B cell (primary cell): ENCODE results near the gene HSPA1A. TPM values are rescaled to one million over a fixed set of nuclear protein-coding genes. Genes with fewer than 3 reads are reported as not detected.
"Not testable (repeated sequence)": the region's sequence is repeated elsewhere in the genome, so short reads cannot be mapped to it uniquely, and the experiment has no call there.

Source experiments
- ATAC-seq: fragments of 200-7000 bp; cut with Tn5 transposase; one replicate; pipeline ENCODE4 v1.10.0; 2021; ENCODE audit warnings: low read depth, mild to moderate bottlenecking, moderate number of reproducible peaks, moderate library complexity
- CTCF ChIA-PET: fragments of 350-600 bp; sonication (Branson Sonifier 250); formaldehyde crosslinking; loops from one replicate; lab custom pipeline; 2021; ENCODE audit warnings: antibody characterized with exemption, inconsistent platforms; lab: Charles Lee
- POLR2A ChIA-PET: fragments of 350-600 bp; sonication (Branson Sonifier 250); formaldehyde crosslinking; loops from one replicate; lab custom pipeline; 2021; ENCODE audit warnings: antibody characterized with exemption; lab: Charles Lee
- DNase-seq: peaks from one replicate; pipeline ENCODE4 v3.0.0; 2013
- H2AFZ ChIP-seq: 2 replicates; pipeline ENCODE4 v1.6.1; 2012; ENCODE audit warnings: mild to moderate bottlenecking, low read depth, low read length; ENCODE audit not compliant: insufficient read depth, poor library complexity, severe bottlenecking
- H3K27ac ChIP-seq, 2 donors: 1 replicate in 1 of 2; 2 replicates in 1 of 2; pipeline ENCODE4 v1.5.1; 2012 to 2013; ENCODE audit warnings: low read length in 2 of 2, mild to moderate bottlenecking in 2 of 2, moderate library complexity in 1 of 2
- H3K27me3 ChIP-seq, 4 experiments: fragments of 200-600 bp in 1 of 4; sonication (generic) in 1 of 4; replicated peaks in 1 of 4; 1 replicate in 2 of 4; 2 replicates in 2 of 4; pipeline versions ENCODE4 v1.6.1 to v1.7.0; 2013 to 2016; ENCODE audit warnings: low read length in 3 of 4, mild to moderate bottlenecking in 2 of 4, mixed read lengths in 1 of 4, moderate library complexity in 1 of 4; ENCODE audit not compliant: insufficient read depth in 4 of 4, control insufficient read depth in 3 of 4; ENCODE audit errors: control extremely low read depth in 1 of 4
- H3K36me3 ChIP-seq, 2 experiments: replicated peaks in 1 of 2; 1 replicate in 1 of 2; 2 replicates in 1 of 2; pipeline versions ENCODE4 v1.6.1 to v1.7.1; 2013; ENCODE audit warnings: low read length in 1 of 2; ENCODE audit not compliant: insufficient read depth in 2 of 2, control insufficient read depth in 1 of 2; ENCODE audit errors: control extremely low read depth in 1 of 2, extremely low read depth in 1 of 2
- H3K4me1 ChIP-seq, 2 donors: fragments of 200-600 bp in 1 of 2; sonication (generic) in 1 of 2; 1 replicate in 1 of 2; 2 replicates in 1 of 2; pipeline versions ENCODE4 v1.5.1 to v1.6.1; 2013 to 2017; ENCODE audit warnings: low read length in 2 of 2; ENCODE audit not compliant: control insufficient read depth in 2 of 2, insufficient read depth in 2 of 2
- H3K4me2 ChIP-seq: replicated peaks from 2 replicates; pipeline ENCODE3; 2012; ENCODE audit warnings: mild to moderate bottlenecking, low read depth, low read length; ENCODE audit not compliant: poor library complexity, severe bottlenecking
- H3K4me3 ChIP-seq, 5 experiments: fragments of 200-600 bp in 1 of 5; sonication (generic) in 1 of 5; 1 replicate in 3 of 5; 2 replicates in 2 of 5; pipeline versions ENCODE4 v1.5.1 to v1.7.0; 2011 to 2016; ENCODE audit warnings: low read length in 4 of 5, mild to moderate bottlenecking in 4 of 5, low read depth in 2 of 5, control low read depth in 1 of 5, moderate library complexity in 1 of 5; ENCODE audit not compliant: insufficient read depth in 1 of 5; ENCODE audit errors: control extremely low read depth in 1 of 5, extremely low read depth in 1 of 5
- H3K79me2 ChIP-seq: fragments of 200-600 bp; sonication (generic); one replicate; pipeline ENCODE4 v1.6.0; 2016; ENCODE audit warnings: low read length; ENCODE audit not compliant: control insufficient read depth, insufficient read depth
- H3K9ac ChIP-seq: fragments of 200-600 bp; sonication (generic); 2 replicates; pipeline ENCODE4 v1.6.1; 2017; ENCODE audit warnings: mild to moderate bottlenecking, low read length, moderate library complexity
- H3K9me3 ChIP-seq, 3 donors: one replicate each; pipeline versions ENCODE4 v1.6.1 to v1.7.1; 2013; ENCODE audit warnings: low read length in 2 of 3; ENCODE audit not compliant: control insufficient read depth in 2 of 3, insufficient read depth in 1 of 3; ENCODE audit errors: control extremely low read depth in 1 of 3
- H4K20me1 ChIP-seq: 2 replicates; pipeline ENCODE4 v1.6.0; 2012; ENCODE audit warnings: mild to moderate bottlenecking, low read length; ENCODE audit not compliant: insufficient read depth, control insufficient read depth, poor library complexity, severe bottlenecking
- H3K27ac Mint-ChIP-seq: one replicate; pipeline ENCODE4 v1.8.0; 2021; ENCODE audit warnings: mixed read lengths
- H3K27me3 Mint-ChIP-seq: one replicate; pipeline ENCODE4 v1.8.0; 2021; ENCODE audit warnings: mixed read lengths
- H3K4me1 Mint-ChIP-seq: one replicate; pipeline ENCODE4 v1.8.0; 2021; ENCODE audit warnings: mixed read lengths
- H3K4me3 Mint-ChIP-seq: one replicate; pipeline ENCODE4 v1.8.0; 2021; ENCODE audit warnings: mixed read lengths
- H3K9me3 Mint-ChIP-seq: one replicate; pipeline ENCODE4 v1.8.0; 2022; ENCODE audit warnings: mixed read lengths; ENCODE audit not compliant: insufficient read depth
- CTCF ChIP-seq: fragments of 200-600 bp; IDR thresholded peaks from one replicate; pipeline ENCODE4 v1.8.0; 2022; ENCODE audit warnings: antibody characterized with exemption, mild to moderate bottlenecking
- EZH2 ChIP-seq: IDR thresholded peaks from 2 replicates; pipeline ENCODE4 v1.6.1; 2012; ENCODE audit warnings: borderline replicate concordance, low read depth, mild to moderate bottlenecking, moderate library complexity, low read length; ENCODE audit not compliant: insufficient read depth, poor library complexity, severe bottlenecking
- WGBS: methylation state at CpG from one replicate; pipeline ENCODE4 v1.1.5; 2013; ENCODE audit warnings: missing lambda C conversion rate; ENCODE audit not compliant: insufficient coverage; 5-methylcytosine and 5-hydroxymethylcytosine counted together
- intact Hi-C: fragments of 100-400 bp; cut with micrococcal nuclease; formaldehyde crosslinking; loops from one replicate; pipeline ENCODE4 v1.10.0; 2022
- polyA plus RNA-seq: library from polyadenylated mRNA; depleted of rRNA; stranded (reverse); fragments of >200 nt; gene quantifications from 2 replicates; pipeline ENCODE4 v1.2.3, GENCODE V29; 2012
- total RNA-seq, 2 donors: library from RNA; stranded (reverse); fragments of 120-200 nt in 1 of 2; gene quantifications; 1 replicate in 1 of 2; 2 replicates in 1 of 2; pipeline versions ENCODE4 v1.2.3 to v1.2.4, GENCODE V29; 2013 to 2022

Gene HSPA1A
- total and polyA plus RNA-seq, 2 donors (not counting 1 experiment from before 2014, with no cell fraction given), result 61.2 to 129 TPM

GRCh38 chr6:31806470-31807272 is 8.7 kb upstream of the HSPA1A start, which contains the start of gene LSM2:
Gene LSM2, minus strand, starts transcription at chr6:31806966. Its CDS starts 209 bp downstream, at chr6:31806757.
- Histone ChIP-seq H3K9ac (peak within 1 kb of the TSS; percentile 94), H2AFZ (peak within 1 kb of the TSS; percentile 99), H3K4me2 (peak within 1 kb of the TSS; percentile 86), H4K20me1 (no peaks in the 10 kb centered on the region), H3K79me2 (peaks cover 21% of the 10 kb centered on the region), H3K27ac (peak within 1 kb of the TSS; percentile 77 to 93), H3K4me3 (peak within 1 kb of the TSS; percentile 68 to 84 (median 84)), H3K4me1 (peaks cover 8 to 11% of the 10 kb centered on the region in 2 donors), H3K36me3 (peaks cover 0 to 4% of the 10 kb centered on the region in 2 experiments), H3K9me3 (no peaks in the 10 kb centered on the region), H3K27me3 (no peaks in the 10 kb centered on the region)
- H3K27ac Mint-ChIP-seq, result peak within 1 kb of the TSS; percentile 88
- H3K9me3 Mint-ChIP-seq, result no peaks in the 10 kb centered on the region
- peak within 1 kb of the TSS; percentile 87 for H3K4me3 Mint-ChIP-seq
- DNase-seq, result peak; percentile 97
- peaks cover 16% of the 10 kb centered on the region for H3K4me1 Mint-ChIP-seq
- ATAC-seq, result peak; percentile 98
- no peaks in the 10 kb centered on the region for H3K27me3 Mint-ChIP-seq
- TF ChIP-seq EZH2 (no peak), CTCF (peak; percentile 34)
- intact Hi-C loops, result loop anchor here (1.0 to 5.0 kb wide), 4 partner anchors 10 to 184 kb away; partner anchors contain the start of gene PRRC2A
- WGBS, result under 1% methylated on average over 41 of the region's 51 CpGs
- CTCF ChIA-PET, result interaction anchor here (0.6 to 3.3 kb wide), 17 partner anchors 8 to 290 kb away, joined by 3 to 20 read pairs (median 5); partner anchors contain the start of genes ABHD16A, BAG6, HSPA1A and HSPA1L
- POLR2A ChIA-PET, result interaction anchor here (0.5 to 2.8 kb wide), 18 partner anchors 9 to 596 kb away, joined by 3 to 38 read pairs (median 4); partner anchors contain the start of genes DDAH2, DXO, HSPA1A and HSPA1B

- WGBS, result 100% methylated on average over 3 of the region's 10 CpGs
- ChIA-PET POLR2A (interaction anchor here (0.7 to 1.5 kb wide), 2 partner anchors 13 to 38 kb away, joined by 3 to 4 read pairs; partner anchors contain the start of gene VARS1), CTCF (interaction anchor here (0.7 to 3.3 kb wide), 6 partner anchors 10 to 210 kb away, joined by 3 to 20 read pairs (median 5); no protein-coding TSS in a partner anchor)
- not testable (repeated sequence) for H3K9me3 Mint-ChIP-seq, H3K4me3 ChIP-seq, DNase-seq, H4K20me1 ChIP-seq, H3K4me3 Mint-ChIP-seq, H3K27ac ChIP-seq, H3K27me3 Mint-ChIP-seq, H3K9me3 ChIP-seq, H3K27me3 ChIP-seq, ATAC-seq, H3K36me3 ChIP-seq, H3K9ac ChIP-seq, H3K27ac Mint-ChIP-seq, H2AFZ ChIP-seq, H3K4me2 ChIP-seq
- peaks cover 19% of the 10 kb centered on the region for H3K4me1 Mint-ChIP-seq
- peaks cover 10 to 19% of the 10 kb centered on the region in 2 donors for H3K4me1 ChIP-seq
- intact Hi-C loops, result loop anchor here (5.0 kb wide), 1 partner anchor 186 kb away; the partner anchor contains the start of gene PRRC2A
- H3K79me2 ChIP-seq, result peaks cover 33% of the 10 kb centered on the region
Measured at GRCh38 chr6:31808599-31808998, 6.7 kb upstream of the HSPA1A start.
